Kidney (tissue), 14 donors: ENCODE measurements around the gene COL4A2. TPM values are rescaled to one million over a fixed set of nuclear protein-coding genes. Genes with fewer than 3 reads are reported as not detected.

Experiments
- DNase-seq, 5 donors: peaks; one replicate each; pipeline ENCODE4 v3.0.0-alpha.2; 2013 to 2020
- FAIRE-seq: peaks from 2 replicates; lab custom pipeline; 2012; peaks lifted over from hg19 to GRCh38; lab: Jason Lieb, UNC
- H3K27ac ChIP-seq, 2 donors: one replicate each; pipeline ENCODE4 v1.7.0; 2013; ENCODE audit warnings: low read depth in 2 of 2, low read length in 2 of 2, inconsistent platforms in 1 of 2
- H3K27me3 ChIP-seq: one replicate; pipeline ENCODE4 v1.7.1; 2013; ENCODE audit warnings: low read length, inconsistent platforms; ENCODE audit not compliant: control insufficient read depth, insufficient read depth
- H3K36me3 ChIP-seq, 3 donors: one replicate each; pipeline versions ENCODE4 v1.7.0 to v1.7.1; 2013; ENCODE audit warnings: low read length in 3 of 3, control low read depth in 1 of 3, inconsistent platforms in 1 of 3; ENCODE audit not compliant: insufficient read depth in 3 of 3, control insufficient read depth in 2 of 3
- H3K4me1 ChIP-seq, 3 donors: one replicate each; pipeline versions ENCODE4 v1.7.0 to v1.7.1; 2013; ENCODE audit warnings: low read length in 3 of 3, inconsistent platforms in 1 of 3, low read depth in 1 of 3; ENCODE audit not compliant: control insufficient read depth in 2 of 3, insufficient read depth in 2 of 3
- H3K4me3 ChIP-seq, 3 donors: one replicate each; pipeline versions ENCODE4 v1.7.0 to v1.8.1; 2013; ENCODE audit warnings: low read length in 3 of 3, control low read depth in 1 of 3, inconsistent platforms in 1 of 3
- H3K9ac ChIP-seq, 3 donors: one replicate each; pipeline versions ENCODE4 v1.7.0 to v1.7.1; 2013; ENCODE audit warnings: low read length in 3 of 3, control low read depth in 1 of 3, inconsistent platforms in 1 of 3
- H3K9me3 ChIP-seq, 3 donors: one replicate each; pipeline versions ENCODE4 v1.7.0 to v1.7.1; 2013; ENCODE audit warnings: low read length in 3 of 3, control low read depth in 1 of 3, inconsistent platforms in 1 of 3; ENCODE audit not compliant: control insufficient read depth in 2 of 3, insufficient read depth in 1 of 3
- intact Hi-C: fragments of 100-400 bp; cut with DNase I; formaldehyde crosslinking; loops from one replicate; pipeline ENCODE4 v1.11.1; 2022
- polyA plus RNA-seq: library from polyadenylated mRNA; stranded (reverse); fragments of 350-450 nt; fragmentation: Illumina TruSeq; extraction: RNeasy Lipid Tissue Mini Kit (QIAGEN cat#74804); gene quantifications from one replicate; pipeline ENCODE4 v1.2.3, GENCODE V29; 2014; ENCODE audit warnings: low read depth, low replicate concordance; ENCODE audit not compliant: insufficient read depth
- total RNA-seq: library from RNA; stranded (reverse); fragmentation: NEBNext Ultra II Directional; extraction: Animal tissue kit (Norgen Biotek cat#: 25700); gene quantifications from one replicate; pipeline ENCODE4 v1.2.1, GENCODE V29; 2021
- TF ChIP-seq, protein P1 (sequence below): IDR thresholded peaks from 3 replicates; pipeline ENCODE4 v1.5.1; 2012; ENCODE audit warnings: mild to moderate bottlenecking, moderate library complexity, borderline replicate concordance; ENCODE audit not compliant: insufficient read depth; ENCODE audit errors: extremely low read depth
- donor health status: control.
- donor health status: control.
- donor health status: control.
- donor health status: control.
- donor health status: control.
- donor health status: DM: yes; HTN: yes; CAD: no.
- donor health status: Normal renal cell carcinoma (clear cell type).

The COL4A2 gene
- total and polyA plus RNA-seq, 2 donors from 2014 or later, result 126 to 265 TPM

- FAIRE-seq, result no peak
These were observed 72.3 kb downstream of the COL4A2 start for GRCh38 chr13:110379358-110379757.

DNA sequence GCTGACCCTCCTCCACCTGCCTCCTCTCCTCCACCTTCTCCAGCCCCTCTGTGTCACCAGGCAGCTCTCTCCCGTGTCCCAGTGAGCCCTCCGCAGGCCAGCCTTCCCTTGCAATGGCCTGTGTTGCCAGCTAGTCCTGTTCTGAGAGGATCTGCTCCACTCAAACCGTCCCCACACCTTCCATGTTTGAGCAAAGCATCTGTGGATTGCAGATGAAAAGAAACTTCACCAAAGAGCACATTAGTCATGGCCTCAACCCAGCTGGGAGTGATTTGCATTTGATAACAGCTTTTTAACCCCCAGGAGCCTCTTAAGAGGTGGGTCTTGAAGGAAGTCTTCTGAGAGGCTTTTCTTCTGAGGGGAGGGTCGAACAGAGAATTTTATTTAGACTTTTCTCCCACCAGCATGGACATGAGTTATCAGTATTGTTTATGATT, 72.8 kb downstream of the COL4A2 start:
- FAIRE-seq (no peak), DNase-seq (no peak)
- H3K27ac ChIP-seq, result no peak overlapping the region

More at GRCh38 chr13:110379358-110379757, 72.3 kb downstream of the COL4A2 start:
- intact Hi-C loops, result no loop called here
- Histone ChIP-seq H3K4me1 (peaks cover 0 to 8% (median 2%) of the 10 kb centered on the region in 3 donors), H3K9ac (no peak overlapping the region), H3K36me3 (no peaks in the 10 kb centered on the region), H3K9me3 (no peaks in the 10 kb centered on the region), H3K27ac (no peak overlapping the region), H3K4me3 (no peak overlapping the region), H3K27me3 (no peaks in the 10 kb centered on the region)
- TF ChIP-seq, protein P1, sequence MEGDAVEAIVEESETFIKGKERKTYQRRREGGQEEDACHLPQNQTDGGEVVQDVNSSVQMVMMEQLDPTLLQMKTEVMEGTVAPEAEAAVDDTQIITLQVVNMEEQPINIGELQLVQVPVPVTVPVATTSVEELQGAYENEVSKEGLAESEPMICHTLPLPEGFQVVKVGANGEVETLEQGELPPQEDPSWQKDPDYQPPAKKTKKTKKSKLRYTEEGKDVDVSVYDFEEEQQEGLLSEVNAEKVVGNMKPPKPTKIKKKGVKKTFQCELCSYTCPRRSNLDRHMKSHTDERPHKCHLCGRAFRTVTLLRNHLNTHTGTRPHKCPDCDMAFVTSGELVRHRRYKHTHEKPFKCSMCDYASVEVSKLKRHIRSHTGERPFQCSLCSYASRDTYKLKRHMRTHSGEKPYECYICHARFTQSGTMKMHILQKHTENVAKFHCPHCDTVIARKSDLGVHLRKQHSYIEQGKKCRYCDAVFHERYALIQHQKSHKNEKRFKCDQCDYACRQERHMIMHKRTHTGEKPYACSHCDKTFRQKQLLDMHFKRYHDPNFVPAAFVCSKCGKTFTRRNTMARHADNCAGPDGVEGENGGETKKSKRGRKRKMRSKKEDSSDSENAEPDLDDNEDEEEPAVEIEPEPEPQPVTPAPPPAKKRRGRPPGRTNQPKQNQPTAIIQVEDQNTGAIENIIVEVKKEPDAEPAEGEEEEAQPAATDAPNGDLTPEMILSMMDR, result no peak
- DNase-seq, result no peak

GRCh38 chr13:110380359-110381028, 73.4 kb downstream of the COL4A2 start:
- intact Hi-C loops, result no loop called here
- Histone ChIP-seq H3K36me3 (no peaks in the 10 kb centered on the region), H3K9ac (no peak overlapping the region), H3K4me1 (peaks cover 0 to 8% (median 2%) of the 10 kb centered on the region in 3 donors), H3K4me3 (no peak overlapping the region), H3K27me3 (no peaks in the 10 kb centered on the region), H3K9me3 (no peaks in the 10 kb centered on the region), H3K27ac (no peak overlapping the region)
- no peak for DNase-seq
- TF ChIP-seq, protein P1, result no peak
- no peak for FAIRE-seq

More for the DNA sequence above, 72.8 kb downstream of the COL4A2 start:
- TF ChIP-seq, protein P1, result no peak
- Histone ChIP-seq H3K27me3 (no peaks in the 10 kb centered on the region), H3K9ac (no peak overlapping the region), H3K4me3 (no peak overlapping the region), H3K4me1 (peaks cover 0 to 8% (median 2%) of the 10 kb centered on the region in 3 donors), H3K9me3 (no peaks in the 10 kb centered on the region), H3K36me3 (no peaks in the 10 kb centered on the region)
- intact Hi-C loops, result no loop called here
